Upper lobe of left lung (tissue), 6 donors: ENCODE data around the gene BLACAT1. TPM values are rescaled to one million over a fixed set of nuclear protein-coding genes. Genes with fewer than 3 reads are reported as not detected.

Experiments
- ATAC-seq, 2 donors: fragments of 200-7000 bp; cut with Tn5 transposase; one replicate each; pipeline ENCODE4 v1.9.1; 2022; ENCODE audit warnings: mild to moderate bottlenecking in 2 of 2, moderate library complexity in 2 of 2; ENCODE audit not compliant: low FRiP score in 2 of 2
- DNase-seq, 2 donors: peaks; one replicate each; pipeline ENCODE4 v3.0.0-alpha.2; 2019 to 2020
- H3K27ac ChIP-seq, 4 donors: fragments of 200-600 bp; sonication (generic); one replicate each; pipeline ENCODE4 v1.5.1; 2016 to 2019
- H3K27me3 ChIP-seq, 4 donors: fragments of 200-600 bp; sonication (generic); one replicate each; pipeline ENCODE4 v1.5.1; 2017 to 2019
- H3K36me3 ChIP-seq, 4 donors: fragments of 200-600 bp; sonication (generic); one replicate each; pipeline ENCODE4 v1.5.1; 2016 to 2019
- H3K4me1 ChIP-seq, 4 donors: fragments of 200-600 bp; sonication (generic); one replicate each; pipeline ENCODE4 v1.5.1; 2018 to 2019
- H3K4me3 ChIP-seq, 4 donors: fragments of 200-600 bp; sonication (generic); one replicate each; pipeline ENCODE4 v1.5.1; 2017 to 2019; ENCODE audit warnings: mild to moderate bottlenecking in 2 of 4, moderate library complexity in 1 of 4
- H3K9me3 ChIP-seq, 4 donors: fragments of 200-600 bp; sonication (generic); one replicate each; pipeline ENCODE4 v1.5.1; 2018 to 2019
- CTCF ChIP-seq, 6 experiments: fragments of 450-650 bp in 4 of 6; fragments of 200-600 bp in 2 of 6; sonication (generic) in 2 of 6; IDR thresholded peaks; one replicate each; pipeline ENCODE4 v1.5.1; 2016 to 2019; ENCODE audit warnings: antibody characterized with exemption in 6 of 6
- EP300 ChIP-seq, 4 donors: sonication (generic); formaldehyde crosslinking; IDR thresholded peaks; one replicate each; pipeline ENCODE4 v1.5.1; 2017; ENCODE audit warnings: antibody characterized with exemption in 4 of 4, control low read depth in 2 of 4
- POLR2A ChIP-seq, 4 donors: fragments of 450-650 bp; IDR thresholded peaks; one replicate each; pipeline ENCODE4 v1.5.1; 2016 to 2017; ENCODE audit warnings: antibody characterized with exemption in 4 of 4, mild to moderate bottlenecking in 2 of 4
- POLR2AphosphoS5 ChIP-seq, 2 donors: sonication (generic); formaldehyde crosslinking; IDR thresholded peaks; one replicate each; pipeline ENCODE4 v1.5.1; 2017; ENCODE audit warnings: antibody characterized with exemption in 2 of 2
- WGBS, 2 donors: methylation state at CpG; one replicate each; pipeline ENCODE4 v1.1.5; 2017 to 2018; 5-methylcytosine and 5-hydroxymethylcytosine counted together
- total RNA-seq, 6 donors: library from RNA; depleted of rRNA in 4 of 6; stranded (reverse); fragments of >200 nt in 4 of 6; gene quantifications; one replicate each; pipeline versions ENCODE4 v1.1.0 to v1.2.1, GENCODE V29; 2016 to 2021
- donor health status: DM: no; HTN: no; CAD: no; lungs with moderate emphysema.
- donor health status: DM: no; HTN: yes; CAD: no; lungs with severe emphysema.

The BLACAT1 gene
- total RNA-seq, 6 donors from 2014 or later, result 0.40 to 4.2 (median 1.1) TPM

GRCh38 chr1:205496661-205497060, 40.8 kb upstream of the BLACAT1 start:
- no peak for TF ChIP-seq CTCF (IDR thresholded peaks at IDR 0.05)
- TF ChIP-seq POLR2A (IDR thresholded peaks at IDR 0.05), result no peak
- TF ChIP-seq EP300 (IDR thresholded peaks at IDR 0.05), result no peak
- no peak for TF ChIP-seq POLR2AphosphoS5 (IDR thresholded peaks at IDR 0.05)
- Histone ChIP-seq H3K27me3 (no peaks in the 10 kb centered on the region), H3K4me1 (peaks cover 9 to 19% (median 15%) of the 10 kb centered on the region in 4 donors), H3K27ac (no peak overlapping the region), H3K9me3 (no peaks in the 10 kb centered on the region), H3K4me3 (no peak overlapping the region), H3K36me3 (no peaks in the 10 kb centered on the region)
- WGBS, 2 donors, result 82 to 100% methylated on average over 1 of the region's 1 CpG
- ATAC-seq (no peak), DNase-seq (no peak)

DNA sequence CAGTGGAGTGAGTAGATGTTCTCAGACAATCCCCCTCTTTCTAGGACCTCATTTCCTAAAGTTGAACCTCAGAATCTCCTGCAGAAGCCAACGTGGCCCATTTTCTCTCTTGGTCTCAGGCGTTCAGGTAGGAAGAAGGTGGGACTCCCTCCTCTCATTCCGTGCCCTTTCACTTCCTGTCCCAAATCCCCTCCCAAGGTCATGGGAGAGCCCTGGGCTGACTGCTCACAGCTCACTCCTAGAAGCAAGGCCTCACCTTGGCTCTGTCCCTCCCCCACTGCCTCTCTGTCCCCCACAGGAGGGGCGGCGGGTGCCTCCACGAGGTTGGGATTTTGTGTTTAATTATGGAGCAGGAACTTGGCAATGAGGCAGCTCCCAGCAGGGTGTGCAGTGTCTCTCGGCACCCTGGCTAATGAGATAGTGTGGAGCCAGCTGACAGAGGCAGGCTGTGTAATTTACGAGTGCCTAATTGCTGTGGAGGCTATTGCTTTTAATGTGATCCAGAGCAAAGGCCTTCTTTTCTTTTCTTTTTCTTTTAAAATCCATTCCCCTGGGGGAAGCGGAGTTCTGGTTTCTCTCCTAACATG, 39.5 kb upstream of the BLACAT1 start:
- no peak overlapping the region for H3K27ac ChIP-seq
- H3K4me3 ChIP-seq, result no peak overlapping the region
- no peak for DNase-seq
- peaks cover 9 to 21% (median 15%) of the 10 kb centered on the region in 4 donors for H3K4me1 ChIP-seq
- TF ChIP-seq EP300 (IDR thresholded peaks at IDR 0.05) (no peak), POLR2A (IDR thresholded peaks at IDR 0.05) (no peak), CTCF (IDR thresholded peaks at IDR 0.05) (no peak), POLR2AphosphoS5 (IDR thresholded peaks at IDR 0.05) (no peak)
- no peaks in the 10 kb centered on the region for H3K27me3 ChIP-seq
- no peaks in the 10 kb centered on the region for H3K36me3 ChIP-seq
- H3K9me3 ChIP-seq, result no peaks in the 10 kb centered on the region
- ATAC-seq, result no peak
- 61 to 67% methylated on average over 8 to 9 of the region's 9 CpGs for WGBS, 2 donors

- ATAC-seq, result no peak
- Histone ChIP-seq H3K36me3 (no peaks in the 10 kb centered on the region), H3K27ac (no peak overlapping the region), H3K4me3 (no peak overlapping the region), H3K4me1 (peaks cover 9 to 21% (median 15%) of the 10 kb centered on the region in 4 donors), H3K9me3 (no peaks in the 10 kb centered on the region), H3K27me3 (no peaks in the 10 kb centered on the region)
- DNase-seq, result no peak
- 82 to 83% methylated on average over 4 of the region's 4 CpGs for WGBS, 2 donors
- TF ChIP-seq CTCF (IDR thresholded peaks at IDR 0.05) (no peak), EP300 (IDR thresholded peaks at IDR 0.05) (no peak), POLR2AphosphoS5 (IDR thresholded peaks at IDR 0.05) (no peak)
These were observed 38.3 kb upstream of the BLACAT1 start for GRCh38 chr1:205494115-205494514.

DNA sequence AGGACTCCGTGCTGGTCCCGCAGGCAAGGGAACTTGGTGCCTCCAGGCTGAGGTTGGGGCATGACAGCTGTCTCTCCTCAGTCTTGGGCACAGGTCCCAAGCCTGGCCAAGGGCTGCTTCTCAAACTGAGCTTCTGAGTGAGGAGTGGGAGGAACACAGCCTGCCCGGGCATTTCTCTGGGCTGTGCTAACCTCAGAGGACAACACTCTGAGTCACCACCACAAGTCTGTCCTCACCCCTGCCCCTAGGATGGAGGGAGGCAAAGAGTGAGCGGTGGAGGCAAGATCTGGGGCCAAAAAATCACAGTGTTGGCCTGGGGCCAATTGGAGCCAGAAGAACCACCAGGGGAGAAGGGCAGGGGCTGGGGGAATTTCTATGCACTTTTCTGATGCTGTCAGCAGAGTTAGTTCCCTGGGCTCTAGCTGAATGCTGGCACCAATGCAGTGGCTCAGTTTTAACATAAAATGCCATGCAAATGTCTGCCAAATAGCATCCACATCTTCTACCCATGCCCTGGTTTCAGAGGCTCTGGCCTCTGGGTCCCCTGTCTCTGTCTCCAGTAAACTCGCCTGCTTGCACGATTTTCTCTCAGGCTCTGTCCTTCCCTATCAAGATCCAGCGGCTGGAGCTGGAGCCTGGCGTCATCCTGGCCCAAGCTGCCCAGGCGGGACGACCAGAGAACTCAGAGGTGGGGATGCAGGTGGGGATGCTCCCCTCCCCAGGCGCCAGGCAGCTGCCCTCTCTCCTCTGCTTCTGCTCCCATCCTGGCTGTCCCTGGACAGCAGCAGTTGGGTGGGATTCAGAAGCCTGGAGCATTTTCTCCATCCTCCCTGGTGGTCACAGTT, 37.6 kb upstream of the BLACAT1 start:
- peaks cover 9 to 21% (median 15%) of the 10 kb centered on the region in 4 donors for H3K4me1 ChIP-seq
- no peaks in the 10 kb centered on the region for H3K27me3 ChIP-seq
- TF ChIP-seq EP300 (IDR thresholded peaks at IDR 0.05) (no peak), POLR2AphosphoS5 (IDR thresholded peaks at IDR 0.05) (peak in 1 of 2 donors; percentile 21)
- no peaks in the 10 kb centered on the region for H3K9me3 ChIP-seq
- ATAC-seq (peak in 1 of 2 donors; percentile 57), DNase-seq (peak in 1 of 2 donors; percentile 30)
- H3K36me3 ChIP-seq, result no peaks in the 10 kb centered on the region
- no peak overlapping the region for H3K4me3 ChIP-seq
- WGBS, 2 donors, result 49 to 58% methylated on average over 11 of the region's 11 CpGs
- H3K27ac ChIP-seq, result no peak overlapping the region

DNA sequence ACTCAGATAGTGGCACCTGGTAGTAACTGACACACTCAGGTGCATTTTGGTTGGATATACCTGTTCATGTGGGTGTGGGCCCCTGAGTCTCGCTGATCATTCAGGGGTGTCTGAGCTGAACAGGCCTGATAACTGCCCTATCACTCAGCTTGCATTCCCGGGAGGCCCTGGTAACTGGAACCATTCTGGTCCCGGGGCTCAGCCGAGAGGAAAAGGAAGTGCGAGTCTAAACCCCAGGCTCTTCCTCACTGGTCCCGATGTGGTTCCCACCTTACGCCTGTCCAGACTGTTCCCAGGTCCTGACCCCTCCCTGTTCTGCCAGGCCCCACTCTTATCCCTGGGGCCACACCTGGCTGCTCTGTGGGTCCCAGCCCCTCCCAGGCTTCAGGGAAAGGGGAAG, 36.9 kb upstream of the BLACAT1 start:
- Histone ChIP-seq H3K36me3 (no peaks in the 10 kb centered on the region), H3K4me3 (no peak overlapping the region), H3K27me3 (no peaks in the 10 kb centered on the region), H3K27ac (no peak overlapping the region), H3K9me3 (no peaks in the 10 kb centered on the region), H3K4me1 (peaks cover 9 to 21% (median 15%) of the 10 kb centered on the region in 4 donors)
- DNase-seq (no peak), ATAC-seq (peak in 1 of 2 donors; percentile 18)
- WGBS, 2 donors, result 26 to 39% methylated on average over 5 to 7 of the region's 7 CpGs
- TF ChIP-seq POLR2AphosphoS5 (IDR thresholded peaks at IDR 0.05) (no peak), EP300 (IDR thresholded peaks at IDR 0.05) (no peak)
